ENCODE measurements around the gene TNFSF13.

Gene TNFSF13

DNA sequence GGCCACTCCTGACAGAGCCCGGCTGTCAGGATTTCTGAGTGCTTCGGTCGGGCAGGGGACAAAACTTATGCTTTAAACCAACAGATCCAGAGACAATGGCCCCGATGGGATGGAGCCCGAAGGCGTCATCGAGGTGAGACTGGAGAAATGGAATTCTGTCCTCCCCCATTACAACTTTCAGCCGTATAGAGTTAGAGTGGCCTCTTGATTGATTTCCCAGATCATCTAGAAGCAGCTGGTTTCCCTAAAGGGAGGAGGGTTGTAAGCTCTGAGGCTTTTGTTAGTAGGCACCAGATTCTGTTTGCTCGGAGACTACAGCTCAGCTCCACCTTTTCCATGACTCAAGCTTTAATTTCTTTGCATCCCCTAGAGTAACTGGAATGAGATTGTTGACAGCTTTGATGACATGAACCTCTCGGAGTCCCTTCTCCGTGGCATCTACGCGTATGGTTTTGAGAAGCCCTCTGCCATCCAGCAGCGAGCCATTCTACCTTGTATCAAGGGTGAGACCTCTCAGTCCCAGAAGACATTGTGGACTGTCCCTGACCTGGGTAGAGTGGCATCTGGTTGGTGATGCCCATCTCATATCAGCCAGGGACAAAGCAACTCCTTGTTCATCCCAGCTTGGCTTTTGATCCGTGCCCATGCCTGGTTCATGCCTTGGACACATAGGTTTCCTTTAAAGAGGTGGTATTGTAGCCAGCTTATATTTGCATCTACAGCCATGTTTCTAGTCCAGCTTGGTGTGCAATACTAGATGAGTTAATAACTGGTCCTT is 15.8 kb downstream of the TNFSF13 start:
- DNase-seq (ENCODE audit: low read depth, low spot score), result peak; percentile 32

DNA sequence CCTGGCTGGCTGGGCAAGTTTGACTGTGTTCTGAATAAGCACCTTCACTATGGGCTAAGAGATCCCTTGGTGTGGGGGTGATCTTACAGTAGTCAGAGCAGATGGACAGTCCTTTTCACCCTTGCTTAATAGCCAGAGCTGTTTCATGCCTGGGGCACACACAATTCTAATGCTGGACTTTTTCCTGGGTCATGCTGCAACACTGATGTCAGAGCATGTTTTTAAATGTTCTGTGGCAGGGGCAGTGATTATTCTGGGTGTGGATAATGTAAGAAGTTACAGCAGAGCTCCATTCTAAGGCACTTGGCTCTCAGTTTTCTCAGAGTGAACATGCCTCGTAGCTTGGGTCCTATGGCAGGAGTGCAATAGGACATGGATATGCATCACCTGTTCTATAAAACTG is 16.9 kb downstream of the TNFSF13 start:
- DNase-seq (ENCODE audit: low read depth, low spot score), result no peak

DNA sequence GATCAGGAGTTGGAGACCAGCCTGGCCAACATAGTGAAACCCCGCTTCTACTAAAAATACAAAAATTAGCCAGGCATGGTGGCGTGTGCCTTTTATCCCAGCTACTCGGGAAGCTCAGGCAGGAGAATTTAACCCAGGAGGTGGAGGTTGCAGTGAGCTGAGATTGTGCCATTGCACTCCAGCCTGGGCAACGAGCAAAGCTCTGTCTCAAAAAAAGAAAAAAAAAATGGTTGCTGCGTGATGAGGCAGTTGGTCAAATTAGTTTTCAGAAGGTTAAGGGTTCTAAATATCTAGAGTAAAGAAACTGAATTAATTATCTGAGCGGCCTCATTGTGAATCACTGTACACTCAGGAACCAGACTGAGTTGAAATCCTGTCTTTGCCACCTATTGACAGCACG is 17.4 kb downstream of the TNFSF13 start:
- DNase-seq (ENCODE audit: low read depth, low spot score), result no peak

DNA sequence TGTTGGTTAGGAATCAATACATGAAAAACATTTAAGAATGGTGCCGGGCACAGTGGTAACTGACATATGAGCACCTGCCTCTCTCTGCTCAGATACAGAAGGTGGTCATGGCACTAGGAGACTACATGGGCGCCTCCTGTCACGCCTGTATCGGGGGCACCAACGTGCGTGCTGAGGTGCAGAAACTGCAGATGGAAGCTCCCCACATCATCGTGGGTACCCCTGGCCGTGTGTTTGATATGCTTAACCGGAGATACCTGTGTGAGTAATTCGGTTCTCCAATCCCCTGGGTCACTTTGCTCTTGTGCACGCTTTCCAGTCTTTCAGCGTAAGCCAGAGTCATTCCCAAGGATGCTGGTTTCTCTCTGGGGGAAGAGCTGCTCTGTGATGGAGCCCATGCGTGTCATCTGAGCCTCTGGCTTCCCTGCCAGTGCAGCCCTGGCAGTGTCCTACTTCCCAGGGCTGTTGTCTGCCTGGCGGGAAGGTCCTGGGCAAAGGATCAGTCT is 17.9 kb downstream of the TNFSF13 start:
- no peak for DNase-seq (ENCODE audit: low read depth, low spot score)

DNA sequence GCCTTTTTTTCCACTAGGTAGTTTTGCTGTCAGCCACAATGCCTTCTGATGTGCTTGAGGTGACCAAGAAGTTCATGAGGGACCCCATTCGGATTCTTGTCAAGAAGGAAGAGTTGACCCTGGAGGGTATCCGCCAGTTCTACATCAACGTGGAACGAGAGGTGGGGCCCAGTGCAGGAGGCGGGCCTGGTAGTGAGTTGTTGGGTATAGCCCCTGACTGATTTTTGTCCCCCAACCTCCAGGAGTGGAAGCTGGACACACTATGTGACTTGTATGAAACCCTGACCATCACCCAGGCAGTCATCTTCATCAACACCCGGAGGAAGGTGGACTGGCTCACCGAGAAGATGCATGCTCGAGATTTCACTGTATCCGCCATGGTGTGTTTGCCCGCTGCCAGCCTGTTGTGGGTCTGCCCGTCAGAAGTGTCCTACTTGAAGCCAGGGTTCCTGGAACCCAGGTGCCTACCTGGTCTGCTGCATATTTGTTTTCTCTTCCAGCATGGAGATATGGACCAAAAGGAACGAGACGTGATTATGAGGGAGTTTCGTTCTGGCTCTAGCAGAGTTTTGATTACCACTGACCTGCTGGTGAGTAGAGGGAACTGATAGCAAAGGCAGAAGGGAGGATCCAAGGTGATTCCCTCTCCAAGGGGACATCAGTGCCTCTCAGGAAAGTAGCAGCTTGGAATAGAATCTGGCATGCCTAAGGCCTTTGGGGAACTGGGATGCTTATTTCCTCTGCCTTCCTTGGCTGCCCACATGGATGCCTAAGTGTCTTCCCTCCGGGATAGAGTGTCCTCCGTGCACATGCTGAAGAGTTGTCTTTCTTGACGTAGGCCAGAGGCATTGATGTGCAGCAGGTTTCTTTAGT is 19.0 kb downstream of the TNFSF13 start:
- DNase-seq (ENCODE audit: low read depth, low spot score), result no peak

DNA sequence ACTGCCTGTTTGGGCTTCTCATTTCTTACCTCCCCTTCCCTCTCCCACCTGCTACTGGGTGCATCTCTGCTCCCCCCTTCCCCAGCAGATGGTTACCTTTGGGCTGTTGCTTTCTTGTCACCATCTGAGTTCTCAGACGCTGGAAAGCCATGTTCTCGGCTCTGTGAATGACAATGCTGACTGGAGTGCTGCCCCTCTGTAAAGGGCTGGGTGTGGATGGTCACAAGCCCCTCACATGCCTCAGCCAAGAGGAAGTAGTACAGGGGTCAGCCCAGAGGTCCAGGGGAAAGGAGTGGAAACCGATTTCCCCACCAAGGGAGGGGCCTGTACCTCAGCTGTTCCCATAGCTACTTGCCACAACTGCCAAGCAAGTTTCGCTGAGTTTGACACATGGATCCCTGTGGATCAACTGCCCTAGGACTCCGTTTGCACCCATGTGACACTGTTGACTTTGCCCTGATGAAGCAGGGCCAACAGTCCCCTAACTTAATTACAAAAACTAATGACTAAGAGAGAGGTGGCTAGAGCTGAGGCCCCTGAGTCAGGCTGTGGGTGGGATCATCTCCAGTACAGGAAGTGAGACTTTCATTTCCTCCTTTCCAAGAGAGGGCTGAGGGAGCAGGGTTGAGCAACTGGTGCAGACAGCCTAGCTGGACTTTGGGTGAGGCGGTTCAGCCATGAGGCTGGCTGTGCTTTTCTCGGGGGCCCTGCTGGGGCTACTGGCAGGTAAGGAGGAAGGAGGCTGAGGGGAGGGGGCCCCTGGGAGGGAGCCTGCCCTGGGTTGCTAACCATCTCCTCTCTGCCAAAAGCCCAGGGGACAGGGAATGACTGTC is 20.7 kb downstream of the TNFSF13 start, which contains the start of gene CD68:
CD68 (plus strand) TSS at position 638 of the 833 bp plus-strand sequence; CDS start at position 678, 40 bp downstream.
- DNase-seq (ENCODE audit: low read depth, low spot score), result peak; percentile 69

DNA sequence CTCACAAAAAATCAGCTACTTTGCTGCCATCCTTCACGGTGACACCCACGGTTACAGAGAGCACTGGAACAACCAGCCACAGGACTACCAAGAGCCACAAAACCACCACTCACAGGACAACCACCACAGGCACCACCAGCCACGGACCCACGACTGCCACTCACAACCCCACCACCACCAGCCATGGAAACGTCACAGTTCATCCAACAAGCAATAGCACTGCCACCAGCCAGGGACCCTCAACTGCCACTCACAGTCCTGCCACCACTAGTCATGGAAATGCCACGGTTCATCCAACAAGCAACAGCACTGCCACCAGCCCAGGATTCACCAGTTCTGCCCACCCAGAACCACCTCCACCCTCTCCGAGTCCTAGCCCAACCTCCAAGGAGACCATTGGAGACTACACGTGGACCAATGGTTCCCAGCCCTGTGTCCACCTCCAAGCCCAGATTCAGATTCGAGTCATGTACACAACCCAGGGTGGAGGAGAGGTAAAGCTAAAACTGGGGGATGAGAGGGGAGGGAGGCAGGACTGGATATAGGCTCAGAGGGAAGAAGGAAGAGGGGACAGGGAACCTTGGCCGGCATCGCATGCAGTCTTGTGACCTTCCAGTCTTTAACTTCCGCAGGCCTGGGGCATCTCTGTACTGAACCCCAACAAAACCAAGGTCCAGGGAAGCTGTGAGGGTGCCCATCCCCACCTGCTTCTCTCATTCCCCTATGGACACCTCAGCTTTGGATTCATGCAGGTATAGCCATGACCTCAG is 21.5 kb downstream of the TNFSF13 start:
- no peak for DNase-seq (ENCODE audit: low read depth, low spot score)

DNA sequence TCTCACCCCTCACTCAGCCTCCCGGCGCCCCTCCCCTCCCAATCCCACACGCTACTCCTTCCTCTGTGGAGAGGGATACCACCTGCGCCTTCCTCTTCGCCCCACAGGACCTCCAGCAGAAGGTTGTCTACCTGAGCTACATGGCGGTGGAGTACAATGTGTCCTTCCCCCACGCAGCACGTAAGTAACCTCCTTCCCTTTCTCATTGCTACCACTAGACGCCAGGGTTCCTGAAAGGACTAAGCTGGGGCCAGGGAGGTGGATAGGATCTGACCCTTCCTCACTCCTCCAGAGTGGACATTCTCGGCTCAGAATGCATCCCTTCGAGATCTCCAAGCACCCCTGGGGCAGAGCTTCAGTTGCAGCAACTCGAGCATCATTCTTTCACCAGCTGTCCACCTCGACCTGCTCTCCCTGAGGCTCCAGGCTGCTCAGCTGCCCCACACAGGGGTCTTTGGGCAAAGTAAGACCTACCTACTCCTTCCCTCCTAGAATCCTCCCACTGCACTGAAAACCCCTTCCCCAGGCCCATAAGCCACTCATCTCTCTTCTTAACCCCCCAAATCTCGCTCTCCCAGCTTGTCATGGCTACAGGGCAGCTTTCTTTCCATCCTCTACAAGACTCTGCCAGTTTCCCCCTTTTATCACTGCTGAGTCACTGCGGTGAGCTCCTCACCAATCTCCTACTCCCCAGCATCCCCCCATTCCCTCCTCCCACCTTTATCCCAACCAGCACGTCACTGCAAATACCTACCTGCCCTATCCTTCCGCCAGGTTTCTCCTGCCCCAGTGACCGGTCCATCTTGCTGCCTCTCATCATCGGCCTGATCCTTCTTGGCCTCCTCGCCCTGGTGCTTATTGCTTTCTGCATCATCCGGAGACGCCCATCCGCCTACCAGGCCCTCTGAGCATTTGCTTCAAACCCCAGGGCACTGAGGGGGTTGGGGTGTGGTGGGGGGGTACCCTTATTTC is 22.3 kb downstream of the TNFSF13 start:
- no peak for DNase-seq (ENCODE audit: low read depth, low spot score)

DNA sequence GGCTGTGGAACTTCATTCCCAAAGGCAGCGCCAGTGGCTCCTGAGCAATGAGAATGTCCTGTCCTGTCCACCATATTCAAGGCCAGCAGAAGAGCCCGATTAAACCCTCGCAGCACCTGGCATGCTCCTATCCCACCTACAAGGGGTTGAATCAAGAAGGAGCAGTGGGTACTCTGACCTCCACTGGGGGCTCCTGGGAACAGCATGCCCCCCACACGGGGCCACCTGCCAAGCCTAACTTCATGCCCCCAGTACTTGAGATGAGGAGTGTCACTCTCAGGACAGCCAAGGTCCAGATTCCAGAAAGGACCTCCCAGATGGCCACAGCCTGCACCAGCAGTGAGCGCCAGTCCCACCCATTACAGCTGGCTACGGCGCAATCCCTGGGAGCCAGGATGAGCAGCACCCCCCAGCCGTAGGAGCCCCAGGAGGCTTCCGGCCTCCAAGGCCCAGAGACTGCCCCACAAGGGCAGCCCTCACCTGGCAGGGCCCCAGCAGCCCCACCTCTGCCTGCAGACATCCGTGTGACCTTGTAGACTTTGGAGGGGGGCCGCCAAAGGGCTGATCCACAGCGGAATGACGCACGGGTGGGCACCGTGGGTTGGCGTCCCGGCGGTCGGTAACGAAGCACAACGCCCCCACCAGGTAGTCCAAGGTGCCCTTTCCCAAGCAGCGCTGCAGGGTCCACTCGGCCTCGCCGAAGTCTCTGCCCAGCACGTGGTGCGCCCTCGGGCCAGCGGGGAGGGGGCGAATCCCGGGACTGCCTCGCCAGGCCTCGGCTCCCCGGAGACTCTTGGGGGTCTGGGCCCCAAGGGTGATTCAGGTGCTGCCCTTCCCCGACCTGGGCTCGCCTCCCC is 24.1 kb downstream of the TNFSF13 start:
- no peak for DNase-seq (ENCODE audit: low read depth, low spot score)

DNA sequence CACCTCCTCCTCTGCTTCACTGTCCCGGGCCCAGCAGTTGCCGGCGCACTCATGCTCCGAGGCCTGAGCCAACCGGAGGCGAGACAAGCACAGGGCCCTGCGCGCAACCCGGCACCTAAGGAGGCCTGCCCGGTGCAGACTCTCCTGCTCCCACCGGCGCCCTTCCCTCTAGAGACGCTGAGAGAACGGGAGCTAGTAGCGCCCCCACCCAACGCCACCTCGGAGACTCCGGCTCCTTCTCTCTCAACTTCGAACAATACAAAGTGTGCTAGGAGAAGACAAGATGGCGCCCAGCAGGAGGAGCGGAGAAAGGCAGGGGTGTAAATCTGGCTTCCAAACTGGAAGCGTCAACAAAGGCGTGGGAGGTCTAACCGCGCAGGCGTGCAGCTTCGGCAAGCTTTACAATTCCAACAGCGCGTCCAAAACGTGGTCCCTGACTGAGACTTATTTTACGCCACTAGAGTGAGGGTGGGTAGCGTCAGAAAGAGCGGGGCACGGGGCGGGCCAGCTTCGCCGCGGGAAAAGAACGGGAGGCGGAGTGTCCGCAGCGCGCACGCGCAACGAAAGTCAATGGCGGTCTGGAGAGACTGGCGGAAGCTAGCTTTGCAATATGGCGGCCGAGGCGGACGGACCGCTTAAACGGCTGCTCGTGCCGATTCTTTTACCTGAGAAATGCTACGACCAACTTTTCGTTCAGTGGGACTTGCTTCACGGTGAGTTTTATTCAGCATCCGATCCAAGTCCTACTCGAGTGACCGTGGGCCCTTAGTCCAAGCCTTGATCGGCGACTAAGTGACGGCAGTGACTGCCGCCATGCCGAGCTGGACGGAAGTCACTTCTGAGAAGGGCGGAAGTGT is 24.9 kb downstream of the TNFSF13 start, which contains the start of gene MPDU1:
MPDU1 (plus strand) TSS at position 600 of the 857 bp plus-strand sequence; CDS start at position 611, 11 bp downstream.
- peak; percentile 99 for DNase-seq (ENCODE audit: low read depth, low spot score)

DNA sequence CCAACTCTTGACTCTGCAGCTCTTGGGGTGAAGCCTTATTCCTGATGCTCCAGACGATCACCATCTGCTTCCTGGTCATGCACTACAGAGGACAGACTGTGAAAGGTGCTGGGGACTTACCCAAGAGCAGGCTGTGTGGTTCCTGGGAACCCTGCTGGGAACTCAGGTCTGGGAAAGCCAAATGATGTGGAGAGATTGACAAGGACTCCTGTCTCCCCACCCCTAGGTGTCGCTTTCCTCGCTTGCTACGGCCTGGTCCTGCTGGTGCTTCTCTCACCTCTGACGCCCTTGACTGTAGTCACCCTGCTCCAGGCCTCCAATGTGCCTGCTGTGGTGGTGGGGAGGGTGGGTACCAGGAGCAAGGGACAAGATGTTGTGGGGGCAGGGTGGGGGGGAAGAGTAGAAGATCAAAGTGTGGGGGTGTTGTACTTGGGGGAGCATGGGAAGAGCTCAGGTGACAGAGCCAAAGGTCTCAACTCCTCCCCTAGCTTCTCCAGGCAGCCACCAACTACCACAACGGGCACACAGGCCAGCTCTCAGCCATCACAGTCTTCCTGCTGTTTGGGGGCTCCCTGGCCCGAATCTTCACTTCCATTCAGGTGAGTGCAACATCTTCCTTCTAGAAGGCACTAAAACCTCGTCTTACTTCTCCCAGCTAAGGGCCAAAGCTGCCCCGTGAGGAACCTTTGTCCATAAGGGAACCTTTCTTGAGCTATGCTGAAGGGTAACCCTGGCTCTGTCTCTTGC is 28.3 kb downstream of the TNFSF13 start:
- no peak for DNase-seq (ENCODE audit: low read depth, low spot score)

DNA sequence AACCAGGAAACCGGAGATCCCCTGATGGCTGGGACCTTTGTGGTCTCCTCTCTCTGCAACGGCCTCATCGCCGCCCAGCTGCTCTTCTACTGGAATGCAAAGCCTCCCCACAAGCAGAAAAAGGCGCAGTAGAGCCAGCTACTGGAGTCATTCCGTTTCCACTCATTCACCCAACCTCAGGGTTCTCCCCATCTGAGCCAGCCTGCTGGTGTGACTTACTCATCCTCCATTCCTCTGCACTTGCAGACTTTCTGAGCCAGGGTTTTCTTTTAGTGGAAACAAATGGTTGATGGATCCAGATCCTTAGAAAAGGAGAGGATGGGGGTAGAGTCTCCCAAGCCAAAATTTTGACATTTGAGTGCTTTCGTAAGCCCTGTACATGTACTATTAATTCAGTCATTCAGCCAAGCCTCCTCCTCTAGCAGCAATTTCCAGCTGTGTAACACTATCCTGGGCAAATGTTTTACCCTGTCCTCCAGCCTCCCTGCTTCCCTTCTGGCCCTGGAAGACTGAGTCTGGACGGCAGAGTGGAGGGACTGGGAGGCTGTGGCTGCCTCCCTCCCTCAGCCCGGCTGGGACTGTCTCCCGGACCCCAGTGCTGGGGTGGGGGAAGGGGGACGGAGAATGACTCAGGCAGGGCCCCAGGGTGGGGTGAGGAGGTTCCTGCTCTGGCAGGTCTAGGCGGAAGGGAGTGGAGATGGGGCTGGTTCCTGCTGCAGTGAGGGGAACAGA is 29.0 kb downstream of the TNFSF13 start:
- DNase-seq (ENCODE audit: low read depth, low spot score), result peak; percentile 93

DNA sequence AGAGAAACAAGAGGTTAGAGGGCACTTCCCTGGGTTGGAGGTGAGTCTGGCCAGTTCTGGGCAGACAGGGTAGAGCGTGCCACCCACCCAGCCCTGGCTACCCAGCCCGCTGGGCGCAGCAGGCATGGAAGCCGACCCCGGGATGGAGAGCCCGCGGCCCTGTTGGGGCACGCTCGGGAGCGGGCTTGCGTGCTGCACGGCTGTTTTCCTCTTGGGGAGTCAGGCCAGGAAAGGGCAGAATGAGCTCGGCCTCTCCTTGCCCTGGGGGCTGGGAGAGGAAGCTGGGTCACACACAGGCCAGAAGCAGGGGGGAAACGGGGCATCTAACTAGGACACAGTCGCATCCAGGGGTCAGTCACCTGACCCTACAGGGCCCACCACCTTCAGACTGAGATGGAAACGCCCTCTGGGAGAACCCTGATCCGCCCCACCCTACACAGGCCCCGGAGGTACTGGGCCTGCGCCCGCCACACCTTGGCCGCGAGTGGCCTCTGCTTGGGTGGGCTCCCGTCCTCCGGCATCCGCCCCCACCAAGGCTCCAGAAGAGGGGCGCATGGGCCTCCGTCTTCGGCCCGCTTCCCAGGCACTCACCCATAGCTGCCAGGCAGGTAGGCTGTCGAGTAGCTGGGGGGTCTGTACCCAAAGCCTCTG is 30.1 kb downstream of the TNFSF13 start:
- no peak for DNase-seq (ENCODE audit: low read depth, low spot score)

DNA sequence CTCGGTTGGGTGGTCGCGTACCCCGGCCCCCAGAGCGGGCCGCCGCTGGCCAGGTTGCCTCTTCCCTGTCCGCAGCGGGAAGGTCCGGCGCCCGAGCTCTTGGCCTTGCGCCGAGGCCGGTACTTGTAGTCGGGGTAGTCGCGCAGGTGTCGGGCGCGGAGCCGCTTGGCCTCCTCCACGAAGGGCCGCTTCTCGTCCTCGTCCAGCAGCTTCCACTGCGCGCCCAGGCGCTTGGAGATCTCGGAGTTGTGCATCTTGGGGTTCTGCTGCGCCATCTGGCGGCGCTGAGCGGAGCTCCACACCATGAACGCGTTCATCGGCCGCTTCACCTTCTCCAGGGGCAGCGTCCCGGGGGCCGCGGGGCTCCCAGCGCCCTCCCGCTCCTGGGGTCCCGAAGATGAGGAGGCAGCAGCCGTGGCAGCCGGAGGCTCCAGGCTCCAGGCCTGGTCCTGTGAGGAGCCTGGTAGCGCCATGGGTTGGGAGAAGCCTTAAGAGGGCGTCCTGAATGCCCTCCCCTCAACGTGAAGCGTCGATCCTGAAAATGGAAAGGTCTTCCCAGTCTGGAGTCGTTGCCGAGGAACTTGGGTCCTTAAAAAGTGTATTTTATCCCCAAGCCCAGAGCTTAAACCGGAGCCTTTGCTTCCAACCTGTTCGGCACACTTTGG is 30.8 kb downstream of the TNFSF13 start:
- DNase-seq (ENCODE audit: low read depth, low spot score), result peak; percentile 94
